Smooth muscle cell (in vitro differentiated cells): Measurements from ENCODE around the gene PCBP3. TPM values are rescaled to one million over a fixed set of nuclear protein-coding genes. Genes with fewer than 3 reads are reported as not detected.
"Not testable (repeated sequence)": the region's sequence is repeated elsewhere in the genome, so short reads cannot be mapped to it uniquely, and the experiment has no call there.

ENCODE experiments used
- DNase-seq: peaks from one replicate; lab custom pipeline; 2025; ENCODE audit not compliant: unreplicated experiment; lab: John Stamatoyannopoulos, UW
- H2AFZ ChIP-seq: fragments of 200-600 bp; sonication (generic); 2 replicates; pipeline ENCODE4 v1.6.0; 2016; ENCODE audit warnings: antibody characterized with exemption, low read depth, mild to moderate bottlenecking
- H3F3A ChIP-seq: fragments of 200-600 bp; sonication (generic); 2 replicates; pipeline ENCODE4 v1.6.0; 2017; ENCODE audit warnings: antibody characterized with exemption, low read depth
- H3K27ac ChIP-seq: fragments of 200-600 bp; sonication (generic); 2 replicates; pipeline ENCODE4 v1.5.1; 2016; ENCODE audit warnings: low read depth, mild to moderate bottlenecking
- H3K27me3 ChIP-seq: fragments of 200-600 bp; sonication (generic); 2 replicates; pipeline ENCODE4 v1.6.1; 2016; ENCODE audit warnings: low read depth, mild to moderate bottlenecking
- H3K36me3 ChIP-seq: fragments of 200-600 bp; sonication (generic); 2 replicates; pipeline ENCODE4 v1.5.1; 2016; ENCODE audit warnings: low read depth
- H3K4me1 ChIP-seq: fragments of 200-600 bp; sonication (generic); 2 replicates; pipeline ENCODE4 v1.5.1; 2016; ENCODE audit warnings: low read depth
- H3K4me2 ChIP-seq: fragments of 200-600 bp; sonication (generic); 2 replicates; pipeline ENCODE4 v1.6.0; 2016; ENCODE audit warnings: mild to moderate bottlenecking
- H3K4me3 ChIP-seq: fragments of 200-600 bp; sonication (generic); 2 replicates; pipeline ENCODE4 v1.5.1; 2016; ENCODE audit warnings: mild to moderate bottlenecking
- H3K79me2 ChIP-seq: fragments of 200-600 bp; sonication (generic); 2 replicates; pipeline ENCODE4 v1.6.0; 2016; ENCODE audit warnings: low read depth, mild to moderate bottlenecking
- H3K9ac ChIP-seq: fragments of 200-600 bp; sonication (generic); 2 replicates; pipeline ENCODE4 v1.6.0; 2016; ENCODE audit warnings: low read depth
- H3K9me3 ChIP-seq: fragments of 200-600 bp; sonication (generic); replicated peaks from 2 replicates; pipeline ENCODE4 v1.5.1; 2016; ENCODE audit warnings: low read depth
- H4K20me1 ChIP-seq: fragments of 200-600 bp; sonication (generic); 2 replicates; pipeline ENCODE4 v1.6.0; 2016; ENCODE audit warnings: low read depth
- WGBS: methylation state at CpG from one replicate; pipeline ENCODE4 v1.1.7; 2016; ENCODE audit warnings: low lambda C conversion rate; 5-methylcytosine and 5-hydroxymethylcytosine counted together
- polyA plus RNA-seq: library from polyadenylated mRNA; unstranded; fragments of >200 nt; fragmentation: Nextera tagmentation; extraction: Ambion mirVana; gene quantifications from 2 replicates; pipeline ENCODE4 v1.2.1, GENCODE V29; 2016
- total RNA-seq: library from RNA; depleted of rRNA; stranded (reverse); fragments of >200 nt; gene quantifications from 2 replicates; pipeline ENCODE4 v1.2.3, GENCODE V29; 2014
- TF ChIP-seq, protein P1 (sequence below): fragments of 200-600 bp; sonication (generic); IDR thresholded peaks from 2 replicates; pipeline ENCODE4 v1.5.1; 2017; ENCODE audit warnings: borderline replicate concordance, mild to moderate bottlenecking, antibody characterized with exemption; ENCODE audit not compliant: insufficient read depth, poor library complexity, severe bottlenecking

Gene PCBP3
- total and polyA plus RNA-seq, 2 experiments from 2014 or later, result 8.9 to 23.1 TPM

DNA sequence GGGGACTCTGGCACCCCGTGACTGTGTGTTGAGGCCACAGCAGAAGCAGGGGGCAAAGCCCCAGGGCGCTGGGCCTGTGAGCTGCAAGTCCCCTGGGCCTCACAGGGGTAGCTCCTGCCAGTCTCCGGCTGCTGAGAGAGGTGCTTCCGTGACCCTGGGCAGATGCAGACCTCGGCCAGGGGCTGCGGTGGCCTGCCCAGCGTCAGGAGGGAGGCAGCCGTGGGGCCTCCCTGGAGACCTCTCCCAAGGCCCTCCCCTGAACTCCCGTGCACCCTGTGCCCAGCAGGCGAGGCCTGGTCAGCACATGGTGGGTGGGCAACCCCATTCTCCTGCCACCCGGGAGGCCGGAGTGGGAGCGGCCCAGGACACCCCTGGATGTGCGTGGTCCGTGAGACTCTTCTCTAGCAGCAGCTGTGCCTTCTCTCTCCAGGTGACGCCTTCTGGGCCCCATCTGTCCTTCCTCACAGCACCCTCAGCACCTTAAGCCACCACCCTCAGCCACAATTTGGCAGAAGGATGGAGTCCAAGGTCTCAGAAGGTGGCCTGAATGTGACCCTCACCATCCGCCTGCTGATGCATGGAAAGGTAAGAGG, 252.3 kb downstream of the PCBP3 start:
- Histone ChIP-seq H3K27ac (no peak overlapping the region), H3K4me3 (no peak overlapping the region), H2AFZ (no peak overlapping the region), H3K27me3 (no peaks in the 10 kb centered on the region), H3K79me2 (no peaks in the 10 kb centered on the region), H3F3A (peaks cover 3% of the 10 kb centered on the region), H3K9me3 (no peaks in the 10 kb centered on the region), H4K20me1 (peaks cover 6% of the 10 kb centered on the region), H3K36me3 (no peaks in the 10 kb centered on the region), H3K4me1 (no peaks in the 10 kb centered on the region), H3K9ac (no peak overlapping the region), H3K4me2 (no peak overlapping the region)
- TF ChIP-seq, protein P1, sequence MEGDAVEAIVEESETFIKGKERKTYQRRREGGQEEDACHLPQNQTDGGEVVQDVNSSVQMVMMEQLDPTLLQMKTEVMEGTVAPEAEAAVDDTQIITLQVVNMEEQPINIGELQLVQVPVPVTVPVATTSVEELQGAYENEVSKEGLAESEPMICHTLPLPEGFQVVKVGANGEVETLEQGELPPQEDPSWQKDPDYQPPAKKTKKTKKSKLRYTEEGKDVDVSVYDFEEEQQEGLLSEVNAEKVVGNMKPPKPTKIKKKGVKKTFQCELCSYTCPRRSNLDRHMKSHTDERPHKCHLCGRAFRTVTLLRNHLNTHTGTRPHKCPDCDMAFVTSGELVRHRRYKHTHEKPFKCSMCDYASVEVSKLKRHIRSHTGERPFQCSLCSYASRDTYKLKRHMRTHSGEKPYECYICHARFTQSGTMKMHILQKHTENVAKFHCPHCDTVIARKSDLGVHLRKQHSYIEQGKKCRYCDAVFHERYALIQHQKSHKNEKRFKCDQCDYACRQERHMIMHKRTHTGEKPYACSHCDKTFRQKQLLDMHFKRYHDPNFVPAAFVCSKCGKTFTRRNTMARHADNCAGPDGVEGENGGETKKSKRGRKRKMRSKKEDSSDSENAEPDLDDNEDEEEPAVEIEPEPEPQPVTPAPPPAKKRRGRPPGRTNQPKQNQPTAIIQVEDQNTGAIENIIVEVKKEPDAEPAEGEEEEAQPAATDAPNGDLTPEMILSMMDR, result no peak
- WGBS, result 94% methylated on average over 14 of the region's 17 CpGs
- DNase-seq, result no peak

DNA sequence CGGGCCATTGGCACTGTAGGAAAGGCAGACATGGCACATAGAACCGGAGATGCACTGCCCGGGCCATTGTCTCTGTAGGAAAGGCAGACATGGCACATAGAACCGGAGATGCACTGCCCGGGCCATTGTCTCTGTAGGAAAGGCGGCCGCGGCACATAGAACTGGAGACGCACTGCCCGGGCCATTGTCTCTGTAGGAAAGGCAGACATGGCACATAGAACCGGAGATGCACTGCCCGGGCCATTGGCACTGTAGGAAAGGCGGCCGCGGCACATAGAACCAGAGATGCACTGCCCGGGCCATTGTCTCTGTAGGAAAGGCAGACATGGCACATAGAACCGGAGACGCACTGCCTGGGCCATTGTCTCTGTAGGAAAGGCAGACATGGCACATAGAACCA, 252.9 kb downstream of the PCBP3 start:
- H3K27me3 ChIP-seq, DNase-seq, H3K27ac ChIP-seq, H3K9me3 ChIP-seq, H3K4me1 ChIP-seq, H3K4me3 ChIP-seq, H3K36me3 ChIP-seq, H2AFZ ChIP-seq, H3K79me2 ChIP-seq, H4K20me1 ChIP-seq, H3F3A ChIP-seq, H3K4me2 ChIP-seq, H3K9ac ChIP-seq: not testable (repeated sequence)
- WGBS, result 91% methylated on average over 14 of the region's 18 CpGs

DNA sequence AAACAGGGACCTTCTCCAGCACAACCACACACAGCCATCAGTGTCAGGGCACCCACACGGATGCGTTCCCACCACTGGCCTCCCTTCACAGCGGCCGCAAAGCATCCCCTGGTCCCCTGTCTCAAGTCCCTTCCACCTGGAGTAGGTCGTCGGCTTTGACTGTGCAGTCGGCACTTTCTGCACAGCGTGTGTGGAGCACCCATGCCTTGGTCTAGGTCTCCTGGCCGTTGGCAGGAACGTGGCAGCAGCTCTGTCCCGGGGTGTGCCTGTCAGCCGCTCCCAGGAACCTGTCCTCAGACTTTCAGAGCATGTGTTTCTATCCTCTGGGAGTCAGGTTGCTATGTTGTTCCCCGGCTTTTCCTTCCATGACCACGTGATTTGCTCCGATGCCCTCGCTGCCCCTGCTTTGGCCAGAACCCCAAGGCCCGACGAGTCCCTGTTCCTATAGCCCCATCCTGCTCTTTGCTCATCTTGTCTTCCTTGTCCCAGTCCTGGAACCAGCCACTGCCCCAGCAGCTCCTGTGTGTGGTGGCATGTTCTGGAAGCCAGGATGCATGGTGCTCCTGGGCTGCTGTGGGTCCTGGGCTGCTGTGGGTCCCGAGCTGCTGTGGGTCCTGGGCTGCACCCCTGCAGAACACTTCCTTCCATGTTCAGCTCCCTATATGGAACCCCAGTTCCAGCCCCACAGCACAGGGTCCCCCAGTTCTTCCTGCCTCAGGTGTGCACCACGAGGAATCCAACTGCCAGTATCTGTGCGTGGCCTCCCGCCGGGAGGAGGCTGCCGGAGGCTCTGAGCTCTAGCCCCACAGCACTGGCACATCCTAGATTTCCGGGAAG, 253.9 kb downstream of the PCBP3 start:
- 95% methylated on average over 25 of the region's 25 CpGs for WGBS
- Histone ChIP-seq H3K27me3 (no peaks in the 10 kb centered on the region), H3K4me2 (no peak overlapping the region), H4K20me1 (peaks cover 6% of the 10 kb centered on the region), H3K9me3 (no peaks in the 10 kb centered on the region), H3K4me3 (no peak overlapping the region), H3K79me2 (no peaks in the 10 kb centered on the region), H3F3A (peaks cover 3% of the 10 kb centered on the region), H3K36me3 (no peaks in the 10 kb centered on the region), H3K9ac (no peak overlapping the region), H3K4me1 (no peaks in the 10 kb centered on the region), H3K27ac (no peak overlapping the region), H2AFZ (no peak overlapping the region)
- no peak for DNase-seq
- TF ChIP-seq, protein P1, result no peak

DNA sequence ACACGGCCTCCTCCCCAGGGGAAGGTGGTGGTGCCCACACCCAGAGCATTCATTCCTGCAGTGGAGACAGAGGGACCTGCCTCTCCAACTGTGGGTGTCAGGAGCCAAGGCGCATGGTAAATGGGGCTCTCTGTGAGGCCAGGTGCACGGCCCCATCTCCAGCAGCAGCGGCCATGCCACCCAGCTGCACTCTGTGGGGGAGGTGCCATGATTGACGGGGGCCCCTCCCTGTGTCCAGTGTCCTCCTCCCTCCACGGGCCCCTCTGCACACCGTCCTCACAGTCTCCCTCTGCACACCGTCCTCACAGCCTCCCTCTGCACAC, 254.5 kb downstream of the PCBP3 start:
- 95% methylated on average over 4 of the region's 8 CpGs for WGBS
- Histone ChIP-seq H3K4me3 (no peak overlapping the region), H3K4me2 (no peak overlapping the region), H3K9me3 (no peaks in the 10 kb centered on the region), H3K27ac (no peak overlapping the region), H3F3A (peaks cover 3% of the 10 kb centered on the region), H3K4me1 (no peaks in the 10 kb centered on the region), H3K79me2 (no peaks in the 10 kb centered on the region), H2AFZ (no peak overlapping the region), H3K9ac (no peak overlapping the region), H3K36me3 (no peaks in the 10 kb centered on the region), H4K20me1 (peaks cover 6% of the 10 kb centered on the region), H3K27me3 (no peaks in the 10 kb centered on the region)
- no peak for DNase-seq
- TF ChIP-seq, protein P1, result no peak
